PC-9 (cell line): ENCODE measurements around the gene TTLL5. TPM values are rescaled to one million over a fixed set of nuclear protein-coding genes. Genes with fewer than 3 reads are reported as not detected.

Experiments used
- BruUV-seq: library from RNA; stranded (reverse); fragments of 400-500 nt; replicated peaks from 2 replicates; lab custom pipeline; 2021; lab: Mats Ljungman, UMichigan
- CTCF ChIA-PET: fragments of 300-600 bp; sonication (Branson Sonifier 250); formaldehyde crosslinking; loops from one replicate; lab custom pipeline; 2022; ENCODE audit warnings: antibody characterized with exemption; lab: Charles Lee
- POLR2A ChIA-PET: fragments of 300-600 bp; sonication (Branson Sonifier 250); formaldehyde crosslinking; loops from one replicate; lab custom pipeline; 2022; ENCODE audit warnings: antibody characterized with exemption; ENCODE audit not compliant: unreplicated experiment; lab: Charles Lee
- DNase-seq, 2 experiments: peaks; one replicate each; pipeline versions ENCODE4 v3.0.0 to v3.0.0-alpha.2; 2015 to 2022; ENCODE audit warnings: mixed read lengths in 1 of 2
- H2AFZ ChIP-seq: fragments of 200-600 bp; sonication (generic); 2 replicates; pipeline ENCODE4 v1.8.1; 2017; ENCODE audit warnings: antibody characterized with exemption
- H3F3A ChIP-seq: fragments of 200-600 bp; sonication (generic); 2 replicates; pipeline ENCODE4 v1.8.1; 2017; ENCODE audit warnings: antibody characterized with exemption, mild to moderate bottlenecking, low read depth; ENCODE audit not compliant: insufficient read depth
- H3K27ac ChIP-seq: fragments of 200-600 bp; sonication (generic); 2 replicates; pipeline ENCODE4 v1.6.1; 2016; ENCODE audit warnings: mixed run types
- H3K27me3 ChIP-seq: fragments of 200-600 bp; sonication (generic); 2 replicates; pipeline ENCODE4 v1.6.1; 2016; ENCODE audit warnings: low read depth, mixed run types; ENCODE audit not compliant: insufficient read depth
- H3K36me3 ChIP-seq: fragments of 200-600 bp; sonication (generic); 2 replicates; pipeline ENCODE4 v1.6.1; 2016; ENCODE audit warnings: low read depth, mixed run types
- H3K4me1 ChIP-seq: fragments of 200-600 bp; sonication (generic); replicated peaks from 2 replicates; pipeline ENCODE4 v1.6.1; 2016; ENCODE audit warnings: mixed run types; ENCODE audit not compliant: insufficient read depth
- H3K4me2 ChIP-seq: fragments of 200-600 bp; sonication (generic); 2 replicates; pipeline ENCODE4 v1.6.1; 2017; ENCODE audit warnings: mixed run types
- H3K4me3 ChIP-seq: fragments of 200-600 bp; sonication (generic); 2 replicates; pipeline ENCODE4 v1.6.1; 2016; ENCODE audit warnings: mixed run types
- H3K79me2 ChIP-seq: fragments of 200-600 bp; sonication (generic); 2 replicates; pipeline ENCODE4 v1.6.1; 2017; ENCODE audit warnings: low read depth, mixed run types
- H3K9me2 ChIP-seq: fragments of 200-600 bp; sonication (generic); 2 replicates; pipeline ENCODE4 v1.8.1; 2017; ENCODE audit warnings: mild to moderate bottlenecking; ENCODE audit not compliant: insufficient read depth
- H3K9me3 ChIP-seq: fragments of 200-600 bp; sonication (generic); 2 replicates; pipeline ENCODE4 v1.8.1; 2016; ENCODE audit warnings: low read depth; ENCODE audit not compliant: insufficient read depth
- H4K20me1 ChIP-seq: fragments of 200-600 bp; sonication (generic); 2 replicates; pipeline ENCODE4 v1.8.1; 2017; ENCODE audit not compliant: insufficient read depth
- CTCF ChIP-seq: fragments of 200-600 bp; sonication (generic); conservative IDR thresholded peaks from 2 replicates; pipeline ENCODE4 v1.6.1; 2017; ENCODE audit warnings: mixed run types, antibody characterized with exemption, mild to moderate bottlenecking, moderate library complexity
- EZH2 ChIP-seq: fragments of 200-600 bp; sonication (generic); IDR thresholded peaks from 2 replicates; pipeline ENCODE4 v1.8.0; 2017; ENCODE audit warnings: antibody characterized with exemption, low read depth
- intact Hi-C: fragments of 100-400 bp; cut with micrococcal nuclease; formaldehyde crosslinking; loops from one replicate; pipeline ENCODE4 v1.10.0; 2022; ENCODE audit not compliant: unreplicated experiment
- total RNA-seq: library from RNA; stranded (reverse); gene quantifications from 2 replicates; pipeline ENCODE4 v1.2.3, GENCODE V29; 2021

The TTLL5 gene
- total RNA-seq, 1 experiment from 2014 or later = 75.3 TPM

- no peak for TF ChIP-seq EZH2
- no peak for TF ChIP-seq CTCF
- H3K4me1 ChIP-seq = no peaks in the 10 kb centered on the region
- H4K20me1 ChIP-seq = no peaks in the 10 kb centered on the region
- H3K4me3 ChIP-seq = no peak overlapping the region
- intact Hi-C loops = no loop called here
- no peaks in the 10 kb centered on the region for H3K79me2 ChIP-seq
- H3K27me3 ChIP-seq = no peaks in the 10 kb centered on the region
- no peaks in the 10 kb centered on the region for H3F3A ChIP-seq
- no peaks in the 10 kb centered on the region for H3K36me3 ChIP-seq
- ChIA-PET CTCF (interaction anchor here (0.7 kb wide), 1 partner anchor 496 kb away, joined by 3 read pairs; no protein-coding TSS in a partner anchor), POLR2A (interaction anchor here (0.6 kb wide), 2 partner anchors 41 to 68 kb away, joined by 3 to 4 read pairs; no protein-coding TSS in a partner anchor)
- no peak for DNase-seq
- BruUV-seq = no TSS peak
- H3K9me2 ChIP-seq = no peaks in the 10 kb centered on the region
- H2AFZ ChIP-seq = no peak overlapping the region
- no peak overlapping the region for H3K4me2 ChIP-seq
- H3K27ac ChIP-seq = no peak overlapping the region
- no peaks in the 10 kb centered on the region for H3K9me3 ChIP-seq
Measured at GRCh38 chr14:75807667-75808360, 146.8 kb downstream of the TTLL5 start.

- no peaks in the 10 kb centered on the region for H3K9me2 ChIP-seq
- intact Hi-C loops = no loop called here
- no peak overlapping the region for H3K27ac ChIP-seq
- no peaks in the 10 kb centered on the region for H3K36me3 ChIP-seq
- H2AFZ ChIP-seq = no peak overlapping the region
- no peaks in the 10 kb centered on the region for H4K20me1 ChIP-seq
- H3K9me3 ChIP-seq = no peaks in the 10 kb centered on the region
- no peak overlapping the region for H3K4me3 ChIP-seq
- H3K79me2 ChIP-seq = no peaks in the 10 kb centered on the region
- no peak overlapping the region for H3K4me2 ChIP-seq
- no TSS peak for BruUV-seq
- ChIA-PET CTCF (interaction anchor here (0.7 kb wide), 1 partner anchor 1287 kb away, joined by 5 read pairs; the partner anchor contains the start of gene CIPC), POLR2A (interaction anchor here (0.6 to 0.9 kb wide), 2 partner anchors 11 to 234 kb away, joined by 3 to 4 read pairs; no protein-coding TSS in a partner anchor)
- H3K4me1 ChIP-seq = no peaks in the 10 kb centered on the region
- TF ChIP-seq EZH2 (no peak), CTCF (no peak)
- no peak for DNase-seq
- no peaks in the 10 kb centered on the region for H3F3A ChIP-seq
- H3K27me3 ChIP-seq = no peaks in the 10 kb centered on the region
Measured at GRCh38 chr14:75811136-75811829, 150.2 kb downstream of the TTLL5 start.

GRCh38 chr14:75811872-75812499 lies 150.9 kb downstream of the TTLL5 start:
- Histone ChIP-seq H3K4me3 (no peak overlapping the region), H4K20me1 (no peaks in the 10 kb centered on the region), H3K36me3 (no peaks in the 10 kb centered on the region), H3F3A (no peaks in the 10 kb centered on the region), H3K4me1 (no peaks in the 10 kb centered on the region), H3K27me3 (no peaks in the 10 kb centered on the region), H3K79me2 (no peaks in the 10 kb centered on the region), H2AFZ (no peak overlapping the region), H3K27ac (no peak overlapping the region), H3K9me3 (no peaks in the 10 kb centered on the region), H3K4me2 (no peak overlapping the region), H3K9me2 (no peaks in the 10 kb centered on the region)
- TF ChIP-seq EZH2 (no peak), CTCF (no peak)
- POLR2A ChIA-PET = interaction anchor here (0.6 to 0.9 kb wide), 2 partner anchors 10 to 235 kb away, joined by 3 to 4 read pairs; no protein-coding TSS in a partner anchor
- CTCF ChIA-PET = interaction anchor here (1.0 kb wide), 1 partner anchor 10 kb away, joined by 3 read pairs; no protein-coding TSS in a partner anchor
- DNase-seq = peak in 1 of 2 experiments; percentile 52
- no TSS peak for BruUV-seq
- intact Hi-C loops = no loop called here
